ENCODE results near the gene NSUN2. TPM values are rescaled to one million over a fixed set of nuclear protein-coding genes. Genes with fewer than 3 reads are reported as not detected.
A peak's percentile ranks its signal among the peaks of the same experiment; 100 is the strongest.

NSUN2 gene
- total and polyA plus RNA-seq, 2 experiments from 2014 or later, result 65.4 to 112 TPM

DNA sequence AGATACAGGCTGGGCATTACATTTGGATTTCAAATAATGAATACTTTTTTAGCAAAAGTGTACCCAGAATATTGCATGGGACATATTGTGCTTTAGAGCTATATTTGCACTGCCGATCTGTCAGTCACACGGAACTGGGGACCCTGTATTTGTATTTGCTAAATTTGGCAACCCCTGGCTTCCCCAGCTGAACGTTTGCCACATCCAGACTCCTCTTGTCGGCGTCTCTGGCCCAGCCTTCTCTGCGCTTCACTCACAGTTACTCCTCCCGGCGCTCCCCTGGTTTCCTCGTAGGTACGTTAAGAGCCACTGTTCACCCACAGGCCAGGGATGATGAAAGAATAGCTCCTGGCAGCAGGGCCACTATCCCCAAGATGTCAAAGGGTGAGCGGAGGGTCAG lies 58.7 kb downstream of the NSUN2 start:
- H3F3A ChIP-seq (replicated peaks; ENCODE audit: low read depth), result no peaks in the 10 kb centered on the region
- no peak overlapping the region for H3K27ac ChIP-seq (ENCODE audit: low read depth)
- Mint-ChIP-seq H3K27me3 (ENCODE audit: insufficient read depth, low read depth, poor library complexity) (peaks cover 6% of the 10 kb centered on the region), H3K4me1 (no peaks in the 10 kb centered on the region; the same call in 2 of the 3 replicates), H3K4me3 (no peak overlapping the region), H3K36me3 (ENCODE audit: low read depth) (peaks cover 2% of the 10 kb centered on the region; the same call in 1 of the 3 replicates), H3K9me3 (peaks cover 25% of the 10 kb centered on the region), H3K27ac (no peak overlapping the region)
- H3K79me2 ChIP-seq (replicated peaks; ENCODE audit: insufficient read depth), result no peaks in the 10 kb centered on the region
- H3K36me3 ChIP-seq (ENCODE audit: insufficient read depth), result no peaks in the 10 kb centered on the region
- no peaks in the 10 kb centered on the region for H3K4me1 ChIP-seq (ENCODE audit: insufficient read depth)
- no peaks in the 10 kb centered on the region for H3K27me3 ChIP-seq (ENCODE audit: insufficient read depth)
- H3K4me3 ChIP-seq, result no peak overlapping the region
- DNase-seq (ENCODE audit: low spot score) (no peak), ATAC-seq (no peak)
- no peak overlapping the region for H2AFZ ChIP-seq
- no peak overlapping the region for H3K4me2 ChIP-seq
- TF ChIP-seq, protein P1, sequence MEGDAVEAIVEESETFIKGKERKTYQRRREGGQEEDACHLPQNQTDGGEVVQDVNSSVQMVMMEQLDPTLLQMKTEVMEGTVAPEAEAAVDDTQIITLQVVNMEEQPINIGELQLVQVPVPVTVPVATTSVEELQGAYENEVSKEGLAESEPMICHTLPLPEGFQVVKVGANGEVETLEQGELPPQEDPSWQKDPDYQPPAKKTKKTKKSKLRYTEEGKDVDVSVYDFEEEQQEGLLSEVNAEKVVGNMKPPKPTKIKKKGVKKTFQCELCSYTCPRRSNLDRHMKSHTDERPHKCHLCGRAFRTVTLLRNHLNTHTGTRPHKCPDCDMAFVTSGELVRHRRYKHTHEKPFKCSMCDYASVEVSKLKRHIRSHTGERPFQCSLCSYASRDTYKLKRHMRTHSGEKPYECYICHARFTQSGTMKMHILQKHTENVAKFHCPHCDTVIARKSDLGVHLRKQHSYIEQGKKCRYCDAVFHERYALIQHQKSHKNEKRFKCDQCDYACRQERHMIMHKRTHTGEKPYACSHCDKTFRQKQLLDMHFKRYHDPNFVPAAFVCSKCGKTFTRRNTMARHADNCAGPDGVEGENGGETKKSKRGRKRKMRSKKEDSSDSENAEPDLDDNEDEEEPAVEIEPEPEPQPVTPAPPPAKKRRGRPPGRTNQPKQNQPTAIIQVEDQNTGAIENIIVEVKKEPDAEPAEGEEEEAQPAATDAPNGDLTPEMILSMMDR (conservative IDR thresholded peaks at IDR 0.05; ENCODE audit: low read depth in 2 of 2), result no peak
- TF ChIP-seq NANOG (IDR thresholded peaks at IDR 0.05; ENCODE audit: borderline replicate concordance), result no peak
- no peak for TF ChIP-seq POLR2AphosphoS5 (IDR thresholded peaks at IDR 0.05; ENCODE audit: low read depth)
- TF ChIP-seq STAT1 (IDR thresholded peaks at IDR 0.05; ENCODE audit: unreplicated experiment), result no peak
- TF ChIP-seq, protein P2, sequence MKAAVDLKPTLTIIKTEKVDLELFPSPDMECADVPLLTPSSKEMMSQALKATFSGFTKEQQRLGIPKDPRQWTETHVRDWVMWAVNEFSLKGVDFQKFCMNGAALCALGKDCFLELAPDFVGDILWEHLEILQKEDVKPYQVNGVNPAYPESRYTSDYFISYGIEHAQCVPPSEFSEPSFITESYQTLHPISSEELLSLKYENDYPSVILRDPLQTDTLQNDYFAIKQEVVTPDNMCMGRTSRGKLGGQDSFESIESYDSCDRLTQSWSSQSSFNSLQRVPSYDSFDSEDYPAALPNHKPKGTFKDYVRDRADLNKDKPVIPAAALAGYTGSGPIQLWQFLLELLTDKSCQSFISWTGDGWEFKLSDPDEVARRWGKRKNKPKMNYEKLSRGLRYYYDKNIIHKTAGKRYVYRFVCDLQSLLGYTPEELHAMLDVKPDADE (IDR thresholded peaks at IDR 0.05), result no peak
- TF ChIP-seq, protein P3, sequence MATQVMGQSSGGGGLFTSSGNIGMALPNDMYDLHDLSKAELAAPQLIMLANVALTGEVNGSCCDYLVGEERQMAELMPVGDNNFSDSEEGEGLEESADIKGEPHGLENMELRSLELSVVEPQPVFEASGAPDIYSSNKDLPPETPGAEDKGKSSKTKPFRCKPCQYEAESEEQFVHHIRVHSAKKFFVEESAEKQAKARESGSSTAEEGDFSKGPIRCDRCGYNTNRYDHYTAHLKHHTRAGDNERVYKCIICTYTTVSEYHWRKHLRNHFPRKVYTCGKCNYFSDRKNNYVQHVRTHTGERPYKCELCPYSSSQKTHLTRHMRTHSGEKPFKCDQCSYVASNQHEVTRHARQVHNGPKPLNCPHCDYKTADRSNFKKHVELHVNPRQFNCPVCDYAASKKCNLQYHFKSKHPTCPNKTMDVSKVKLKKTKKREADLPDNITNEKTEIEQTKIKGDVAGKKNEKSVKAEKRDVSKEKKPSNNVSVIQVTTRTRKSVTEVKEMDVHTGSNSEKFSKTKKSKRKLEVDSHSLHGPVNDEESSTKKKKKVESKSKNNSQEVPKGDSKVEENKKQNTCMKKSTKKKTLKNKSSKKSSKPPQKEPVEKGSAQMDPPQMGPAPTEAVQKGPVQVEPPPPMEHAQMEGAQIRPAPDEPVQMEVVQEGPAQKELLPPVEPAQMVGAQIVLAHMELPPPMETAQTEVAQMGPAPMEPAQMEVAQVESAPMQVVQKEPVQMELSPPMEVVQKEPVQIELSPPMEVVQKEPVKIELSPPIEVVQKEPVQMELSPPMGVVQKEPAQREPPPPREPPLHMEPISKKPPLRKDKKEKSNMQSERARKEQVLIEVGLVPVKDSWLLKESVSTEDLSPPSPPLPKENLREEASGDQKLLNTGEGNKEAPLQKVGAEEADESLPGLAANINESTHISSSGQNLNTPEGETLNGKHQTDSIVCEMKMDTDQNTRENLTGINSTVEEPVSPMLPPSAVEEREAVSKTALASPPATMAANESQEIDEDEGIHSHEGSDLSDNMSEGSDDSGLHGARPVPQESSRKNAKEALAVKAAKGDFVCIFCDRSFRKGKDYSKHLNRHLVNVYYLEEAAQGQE (IDR thresholded peaks at IDR 0.05; ENCODE audit: unreplicated experiment), result no peak
- no peak for TF ChIP-seq EZH2phosphoT487 (IDR thresholded peaks at IDR 0.05; ENCODE audit: unreplicated experiment)
- TF ChIP-seq EZH2 (IDR thresholded peaks at IDR 0.05; ENCODE audit: low read depth, unreplicated experiment), result no peak
- no peaks in the 10 kb centered on the region for H3K9me2 ChIP-seq (ENCODE audit: insufficient read depth)
- H4K20me1 ChIP-seq (replicated peaks; ENCODE audit: insufficient read depth), result no peaks in the 10 kb centered on the region

DNA sequence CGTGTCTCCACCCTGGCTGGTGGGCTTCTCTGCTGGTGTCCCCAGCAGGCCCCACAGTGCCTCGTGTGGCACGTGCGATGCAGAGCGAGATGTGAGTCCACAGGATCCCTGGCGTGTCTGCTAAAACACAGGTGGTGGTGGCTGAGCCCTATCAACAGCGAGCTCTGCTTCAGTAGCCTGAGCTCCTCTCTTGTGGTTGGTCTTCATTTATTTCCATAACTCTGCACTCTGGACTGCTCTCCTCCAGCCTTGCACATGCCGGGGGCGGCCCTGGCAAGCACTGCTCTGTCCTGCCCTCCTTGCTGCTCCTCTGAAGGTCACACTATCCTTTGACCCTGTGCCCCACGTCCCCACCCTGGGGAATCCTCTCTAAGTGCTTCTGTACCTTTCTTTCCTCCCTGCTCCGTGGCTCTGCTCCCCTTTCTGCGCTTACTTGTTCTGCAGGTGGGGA lies 59.2 kb downstream of the NSUN2 start:
- Histone ChIP-seq H3K27me3 (ENCODE audit: insufficient read depth) (no peaks in the 10 kb centered on the region), H2AFZ (no peak overlapping the region), H3K4me3 (no peak overlapping the region), H4K20me1 (replicated peaks; ENCODE audit: insufficient read depth) (no peaks in the 10 kb centered on the region), H3F3A (replicated peaks; ENCODE audit: low read depth) (no peaks in the 10 kb centered on the region), H3K27ac (ENCODE audit: low read depth) (no peak overlapping the region), H3K36me3 (ENCODE audit: insufficient read depth) (no peaks in the 10 kb centered on the region), H3K79me2 (replicated peaks; ENCODE audit: insufficient read depth) (no peaks in the 10 kb centered on the region), H3K9me2 (ENCODE audit: insufficient read depth) (no peaks in the 10 kb centered on the region), H3K4me2 (no peak overlapping the region), H3K4me1 (ENCODE audit: insufficient read depth) (no peaks in the 10 kb centered on the region)
- Mint-ChIP-seq H3K9me3 (peaks cover 25% of the 10 kb centered on the region), H3K36me3 (ENCODE audit: low read depth) (peaks cover 2% of the 10 kb centered on the region; the same call in 1 of the 3 replicates), H3K4me1 (peaks cover 3% of the 10 kb centered on the region), H3K27ac (no peak overlapping the region), H3K27me3 (ENCODE audit: insufficient read depth, low read depth, poor library complexity) (peaks cover 6% of the 10 kb centered on the region), H3K4me3 (no peak overlapping the region)
- TF ChIP-seq, protein P1 (conservative IDR thresholded peaks at IDR 0.05; ENCODE audit: low read depth in 2 of 2), result peak; percentile 31 to 45; a peak in 3 of 4 replicates
- TF ChIP-seq POLR2AphosphoS5 (IDR thresholded peaks at IDR 0.05; ENCODE audit: low read depth), result no peak
- no peak for TF ChIP-seq ZNF114 (CRISPR knock-in tag; IDR thresholded peaks at IDR 0.05)
- ATAC-seq, result peak; percentile 66
- DNase-seq (ENCODE audit: low spot score), result peak; percentile 38
